Fibroblast of villous mesenchyme (primary cell): ENCODE data around the gene PIM1. TPM values are rescaled to one million over a fixed set of nuclear protein-coding genes. Genes with fewer than 3 reads are reported as not detected.
A peak's percentile ranks its signal among the peaks of the same experiment; 100 is the strongest.

ENCODE experiments used
- DNase-seq: peaks from one replicate; pipeline ENCODE4 v3.0.0-alpha.2; 2010; ENCODE audit warnings: low read depth
- H3K4me3 ChIP-seq: 2 replicates; pipeline ENCODE4 v1.5.1; 2011; ENCODE audit warnings: low read depth, mild to moderate bottlenecking, low read length
- CTCF ChIP-seq: IDR thresholded peaks from 2 replicates; pipeline ENCODE4 v1.5.1; 2012; ENCODE audit warnings: low read depth, mild to moderate bottlenecking, low read length; ENCODE audit not compliant: insufficient read depth
- total RNA-seq: library from RNA; depleted of rRNA; stranded (reverse); fragments of >200 nt; gene quantifications from 2 replicates; pipeline ENCODE4 v1.2.3, GENCODE V29; 2012

The PIM1 gene
- 22.9 and 28.0 TPM in 2 replicates for total RNA-seq

DNA sequence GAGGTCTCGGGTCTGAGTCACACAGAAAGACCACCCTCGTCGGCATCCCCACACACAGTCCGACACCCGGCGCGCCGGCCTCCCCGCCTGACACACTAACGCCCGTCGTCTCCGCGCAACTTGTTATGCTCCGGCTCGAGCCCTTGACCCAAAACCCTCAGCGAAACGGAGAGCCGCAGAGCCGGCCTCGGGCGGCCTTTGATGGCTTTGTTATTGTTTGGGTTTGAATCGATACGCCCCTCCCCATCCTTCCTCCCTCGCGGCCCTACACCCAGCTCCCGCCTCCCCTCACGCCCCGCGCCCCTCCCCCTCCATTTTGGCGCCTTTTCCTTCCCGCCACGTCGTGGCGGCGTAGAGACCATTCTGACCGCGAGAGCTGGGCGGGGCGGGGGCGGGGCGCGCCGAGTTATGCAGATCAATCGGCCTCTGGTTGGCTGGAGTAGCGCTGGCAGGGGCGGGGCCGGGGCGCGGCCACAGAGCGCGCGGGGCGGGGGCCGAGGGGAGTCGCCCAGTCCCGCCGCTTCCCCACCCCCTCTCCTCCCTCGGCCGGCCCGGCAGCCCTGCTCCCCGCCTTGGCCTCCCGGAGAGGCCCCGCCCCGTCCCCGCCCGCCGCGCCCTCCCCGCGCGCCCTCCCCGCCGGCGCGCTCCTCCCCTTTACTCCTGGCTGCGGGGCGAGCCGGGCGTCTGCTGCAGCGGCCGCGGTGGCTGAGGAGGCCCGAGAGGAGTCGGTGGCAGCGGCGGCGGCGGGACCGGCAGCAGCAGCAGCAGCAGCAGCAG, at the start of gene PIM1:
Gene PIM1 (plus strand): TSS at position 657 of the 777 bp plus-strand sequence. CDS start 424 bp downstream, outside the sequence.
- TF ChIP-seq CTCF: no peak
- peak; percentile 99 for DNase-seq
- H3K4me3 ChIP-seq: peak within 1 kb of the TSS; percentile 97

- no peak overlapping the region for H3K4me3 ChIP-seq
- no peak for DNase-seq
- TF ChIP-seq CTCF: no peak
Observed at GRCh38 chr6:37121556-37121955, 48.4 kb upstream of the PIM1 start.

GRCh38 chr6:37122861-37123260, 47.1 kb upstream of the PIM1 start:
- DNase-seq: peak; percentile 65
- no peak for TF ChIP-seq CTCF
- H3K4me3 ChIP-seq: no peak overlapping the region

GRCh38 chr6:37123957-37124729, 45.8 kb upstream of the PIM1 start:
- no peak for TF ChIP-seq CTCF
- no peak overlapping the region for H3K4me3 ChIP-seq
- DNase-seq: no peak

DNA sequence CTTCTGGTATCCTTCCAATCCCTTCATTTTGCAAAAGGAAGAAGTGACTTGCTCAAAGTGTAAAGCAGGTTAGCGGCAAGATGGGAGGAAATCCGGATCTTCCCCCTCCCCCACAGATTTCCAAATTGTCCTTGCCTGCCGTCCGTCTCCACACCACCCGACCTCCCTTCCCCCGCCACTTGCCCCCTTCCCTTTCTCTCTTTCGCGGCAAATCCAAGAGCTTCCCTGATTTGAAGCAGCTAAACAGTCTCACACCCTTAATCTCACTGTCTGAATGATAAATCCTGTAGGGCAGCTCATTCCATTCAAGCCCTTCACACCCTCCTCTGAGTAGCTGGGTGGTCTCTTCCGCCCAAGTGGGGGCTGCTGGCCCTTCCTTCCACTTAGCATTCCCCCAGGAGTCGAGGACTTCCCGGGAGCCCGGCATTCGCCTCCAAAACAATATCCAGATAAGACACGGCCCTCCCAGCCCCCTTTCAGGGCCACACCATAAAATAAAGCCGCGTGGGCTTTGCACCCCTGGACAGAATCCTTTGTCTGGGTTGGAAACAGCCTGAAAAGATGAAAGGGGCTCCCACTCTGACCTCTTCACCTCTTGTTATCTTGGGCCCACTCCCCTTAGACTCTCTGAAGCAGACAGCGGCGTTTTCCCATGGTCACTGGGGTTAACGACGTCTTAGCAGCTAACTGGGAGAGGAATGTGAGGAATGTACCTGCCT, 44.0 kb upstream of the PIM1 start:
- H3K4me3 ChIP-seq: no peak overlapping the region
- peak; percentile 56 for DNase-seq
- no peak for TF ChIP-seq CTCF

- no peak overlapping the region for H3K4me3 ChIP-seq
- TF ChIP-seq CTCF: no peak
- DNase-seq: no peak
Observed at GRCh38 chr6:37126493-37126958, 43.4 kb upstream of the PIM1 start.
